Endothelial cell of umbilical vein (primary cell): ENCODE data around the gene KIAA1614. TPM values are rescaled to one million over a fixed set of nuclear protein-coding genes. Genes with fewer than 3 reads are reported as not detected.

Experiments
- BruUV-seq: library from RNA; stranded (reverse); fragments of 400-500 nt; replicated peaks from 2 replicates; lab custom pipeline; 2021; lab: Mats Ljungman, UMichigan
- CTCF ChIA-PET: fragments of 300-600, 350-600 bp; sonication (Branson Sonifier 250); formaldehyde crosslinking; loops from one replicate; lab custom pipeline; 2021; ENCODE audit warnings: antibody characterized with exemption, inconsistent platforms; lab: Charles Lee
- POLR2A ChIA-PET: fragments of 300-600, 350-600 bp; sonication (Branson Sonifier 250); formaldehyde crosslinking; loops from one replicate; lab custom pipeline; 2021; ENCODE audit warnings: antibody characterized with exemption, inconsistent platforms; lab: Charles Lee
- DNase-seq: peaks from one replicate; pipeline ENCODE4 v3.0.0-alpha.2; 2011; ENCODE audit warnings: low read depth, low spot score
- FAIRE-seq: peaks from 2 replicates; lab custom pipeline; 2011; peaks lifted over from hg19 to GRCh38; lab: Jason Lieb, UNC
- H2AFZ ChIP-seq: 2 replicates; pipeline ENCODE4 v1.6.0; 2012; ENCODE audit warnings: low read depth, low read length, control low read depth, inconsistent platforms
- H3K27ac ChIP-seq: 2 replicates; pipeline ENCODE4 v1.5.1; 2011; ENCODE audit warnings: low read depth, mild to moderate bottlenecking, control low read depth, low read length, moderate library complexity; ENCODE audit not compliant: insufficient read depth
- H3K27me3 ChIP-seq, 2 experiments: 2 replicates each; pipeline versions ENCODE4 v1.6.0 to v1.6.1; 2011; ENCODE audit warnings: low read length in 2 of 2, mixed read lengths in 1 of 2; ENCODE audit not compliant: control insufficient read depth in 2 of 2, insufficient read depth in 2 of 2
- H3K36me3 ChIP-seq, 2 experiments: 2 replicates in 1 of 2; 3 replicates in 1 of 2; pipeline ENCODE4 v1.5.1; 2011; ENCODE audit warnings: low read length in 2 of 2, mild to moderate bottlenecking in 1 of 2, moderate library complexity in 1 of 2; ENCODE audit not compliant: control insufficient read depth in 2 of 2, insufficient read depth in 2 of 2; ENCODE audit errors: extremely low read depth in 1 of 2
- H3K4me1 ChIP-seq: 3 replicates; pipeline ENCODE4 v1.5.1; 2011; ENCODE audit warnings: mild to moderate bottlenecking, low read length; ENCODE audit not compliant: control insufficient read depth, insufficient read depth; ENCODE audit errors: extremely low read depth
- H3K4me2 ChIP-seq: 2 replicates; pipeline ENCODE4 v1.6.1; 2011; ENCODE audit warnings: low read length, control low read depth, mixed read lengths; ENCODE audit not compliant: insufficient read depth
- H3K4me3 ChIP-seq, 3 experiments: fragments of 200-600 bp in 1 of 3; sonication (generic), shearing (Covaris generic) in 1 of 3; replicated peaks in 1 of 3; 2 replicates each; pipeline ENCODE4 v1.5.1; 2011 to 2016; ENCODE audit warnings: control low read depth in 3 of 3, low read length in 3 of 3, mild to moderate bottlenecking in 2 of 3, inconsistent platforms in 1 of 3, low read depth in 1 of 3, moderate library complexity in 1 of 3; ENCODE audit not compliant: insufficient read depth in 1 of 3
- H3K79me2 ChIP-seq: 2 replicates; pipeline ENCODE4 v1.6.0; 2012; ENCODE audit warnings: low read length, inconsistent platforms; ENCODE audit not compliant: control insufficient read depth, insufficient read depth
- H3K9ac ChIP-seq: replicated peaks from 2 replicates; pipeline ENCODE3; 2011; ENCODE audit warnings: low read length, control low read depth; ENCODE audit not compliant: insufficient read depth; ENCODE audit errors: extremely low read depth
- H3K9me1 ChIP-seq: replicated peaks from 3 replicates; pipeline ENCODE4 v1.6.0; 2011; ENCODE audit warnings: mild to moderate bottlenecking, low read length; ENCODE audit not compliant: control insufficient read depth, insufficient read depth; ENCODE audit errors: extremely low read depth
- H3K9me3 ChIP-seq: replicated peaks from 2 replicates; pipeline ENCODE4 v1.5.1; 2012; ENCODE audit warnings: low read length, inconsistent platforms; ENCODE audit not compliant: control insufficient read depth, insufficient read depth
- H4K20me1 ChIP-seq: replicated peaks from 2 replicates; pipeline ENCODE3; 2011; ENCODE audit warnings: mild to moderate bottlenecking, low read length; ENCODE audit not compliant: control insufficient read depth, insufficient read depth; ENCODE audit errors: extremely low read depth
- CTCF ChIP-seq, 2 donors: IDR thresholded peaks; 1 replicate in 1 of 2; 2 replicates in 1 of 2; pipeline ENCODE4 v1.5.1; 2011; ENCODE audit warnings: low read length in 2 of 2, mild to moderate bottlenecking in 2 of 2, moderate library complexity in 2 of 2, control low read depth in 1 of 2, inconsistent platforms in 1 of 2, low read depth in 1 of 2; ENCODE audit not compliant: insufficient read depth in 1 of 2; ENCODE audit errors: extremely low read depth in 1 of 2
- EZH2 ChIP-seq: IDR thresholded peaks from 2 replicates; pipeline ENCODE4 v1.6.1; 2012; ENCODE audit warnings: borderline replicate concordance, low read depth, mild to moderate bottlenecking, moderate library complexity, low read length, inconsistent platforms; ENCODE audit not compliant: severe bottlenecking
- FOS ChIP-seq: IDR thresholded peaks from 2 replicates; pipeline ENCODE4 v1.6.1; 2011; ENCODE audit warnings: mild to moderate bottlenecking, low read length, moderate library complexity, borderline replicate concordance; ENCODE audit not compliant: insufficient read depth
- GATA2 ChIP-seq: IDR thresholded peaks from 2 replicates; pipeline ENCODE4 v1.7.0; 2011; ENCODE audit warnings: low read depth, mild to moderate bottlenecking, moderate library complexity, mixed read lengths, low read length; ENCODE audit not compliant: insufficient read length, insufficient read depth
- JUN ChIP-seq: IDR thresholded peaks from 2 replicates; pipeline ENCODE4 v1.6.1; 2011; ENCODE audit warnings: borderline replicate concordance, low read depth; ENCODE audit not compliant: insufficient read length, insufficient read depth
- MAX ChIP-seq: IDR thresholded peaks from 2 replicates; pipeline ENCODE4 v1.6.1; 2011; ENCODE audit not compliant: insufficient read depth, insufficient read length
- MYC ChIP-seq: IDR thresholded peaks from one replicate; pipeline ENCODE4 v1.6.1; 2011; ENCODE audit warnings: mild to moderate bottlenecking, low read depth, low read length
- POLR2A ChIP-seq: IDR thresholded peaks from 2 replicates; pipeline ENCODE4 v1.6.1; 2012; ENCODE audit warnings: low read depth, mild to moderate bottlenecking, control low read depth, low read length
- POLR2AphosphoS5 ChIP-seq: IDR thresholded peaks from 2 replicates; pipeline ENCODE4 v1.6.1; 2012; ENCODE audit warnings: low read depth, mild to moderate bottlenecking, control low read depth, low read length, moderate library complexity; ENCODE audit not compliant: insufficient read depth
- dilution Hi-C: fragments of 300-500 bp; cut with MboI; formaldehyde crosslinking; loops from one replicate; pipeline ENCODE4 v1.15.0; 2019; ENCODE audit warnings: low sequenced_read_pairs; ENCODE audit not compliant: extremely low pct_ligation_motif_present
- intact Hi-C: fragments of 100-400 bp; cut with micrococcal nuclease; formaldehyde crosslinking; loops from one replicate; pipeline ENCODE4 v1.10.0; 2022
- polyA plus RNA-seq, 4 experiments: library from polyadenylated mRNA; depleted of rRNA in 3 of 4; stranded (reverse) in 3 of 4; unstranded in 1 of 4; fragments of >200 nt; gene quantifications; 2 replicates each; pipeline versions ENCODE4 v1.2.1 to v1.2.3, GENCODE V29; 2011 to 2012; ENCODE audit warnings: missing spikeins in 1 of 4
- total RNA-seq: library from RNA; stranded (reverse); gene quantifications from 2 replicates; pipeline ENCODE4 v1.2.3, GENCODE V29; 2021

KIAA1614 gene
- total and polyA plus RNA-seq, 2 donors (not counting 3 experiments of a cell fraction or from before 2014, with no cell fraction given), result 1.0 to 2.0 TPM

GRCh38 chr1:180931529-180931928, 18.8 kb downstream of the KIAA1614 start:
- dilution Hi-C loops (no loop called here), intact Hi-C loops (no loop called here)
- H3K4me1 ChIP-seq, result no peaks in the 10 kb centered on the region
- H3K36me3 ChIP-seq, result no peaks in the 10 kb centered on the region
- no peaks in the 10 kb centered on the region for H3K27me3 ChIP-seq
- ChIA-PET CTCF (interaction anchor here (1.1 to 2.4 kb wide), 2 partner anchors 11 to 50 kb away, joined by 5 to 12 read pairs; no protein-coding TSS in a partner anchor), POLR2A (no interaction called here)
- FAIRE-seq (no peak), DNase-seq (no peak)
- H4K20me1 ChIP-seq, result no peaks in the 10 kb centered on the region
- H3K27ac ChIP-seq, result no peak overlapping the region
- no peaks in the 10 kb centered on the region for H3K79me2 ChIP-seq
- no peak overlapping the region for H3K4me3 ChIP-seq
- no peak overlapping the region for H2AFZ ChIP-seq
- no peak for TF ChIP-seq EZH2
- no peak for TF ChIP-seq POLR2AphosphoS5
- no peak for TF ChIP-seq GATA2
- TF ChIP-seq FOS, result no peak
- TF ChIP-seq MAX, result no peak
- TF ChIP-seq JUN, result no peak
- TF ChIP-seq MYC, result no peak
- TF ChIP-seq CTCF (IDR thresholded peaks at IDR 0.05; ENCODE audit: extremely low read depth in 1 of 2, insufficient read depth in 1 of 2, low read depth in 1 of 2, low read length in 2 of 2), result no peak
- no peak for TF ChIP-seq POLR2A
- H3K4me2 ChIP-seq, result no peak overlapping the region
- no peaks in the 10 kb centered on the region for H3K9me1 ChIP-seq
- H3K9ac ChIP-seq, result no peak overlapping the region
- BruUV-seq, result no TSS peak
- no peaks in the 10 kb centered on the region for H3K9me3 ChIP-seq
